GM12892 (cell line): ENCODE results near the gene EXD3.
A peak's percentile ranks its signal among the peaks of the same experiment; 100 is the strongest.

ENCODE experiments used
- DNase-seq: peaks from one replicate; pipeline ENCODE4 v3.0.0; 2011; ENCODE audit not compliant: insufficient read length
- FAIRE-seq: peaks from 2 replicates; lab custom pipeline; 2011; peaks lifted over from hg19 to GRCh38; lab: Jason Lieb, UNC
- POLR2A ChIP-seq: IDR thresholded peaks from 2 replicates; pipeline ENCODE4 v1.6.1; 2011; ENCODE audit warnings: low read depth, low read length, control low read depth
- POLR2AphosphoS5 ChIP-seq: IDR thresholded peaks from 2 replicates; pipeline ENCODE4 v1.6.1; 2011; ENCODE audit warnings: low read depth, low read length, control low read depth
- TAF1 ChIP-seq: IDR thresholded peaks from 2 replicates; pipeline ENCODE4 v1.6.1; 2011; ENCODE audit warnings: low read depth, mild to moderate bottlenecking, control low read depth, low read length, borderline replicate concordance

EXD3 gene

DNA sequence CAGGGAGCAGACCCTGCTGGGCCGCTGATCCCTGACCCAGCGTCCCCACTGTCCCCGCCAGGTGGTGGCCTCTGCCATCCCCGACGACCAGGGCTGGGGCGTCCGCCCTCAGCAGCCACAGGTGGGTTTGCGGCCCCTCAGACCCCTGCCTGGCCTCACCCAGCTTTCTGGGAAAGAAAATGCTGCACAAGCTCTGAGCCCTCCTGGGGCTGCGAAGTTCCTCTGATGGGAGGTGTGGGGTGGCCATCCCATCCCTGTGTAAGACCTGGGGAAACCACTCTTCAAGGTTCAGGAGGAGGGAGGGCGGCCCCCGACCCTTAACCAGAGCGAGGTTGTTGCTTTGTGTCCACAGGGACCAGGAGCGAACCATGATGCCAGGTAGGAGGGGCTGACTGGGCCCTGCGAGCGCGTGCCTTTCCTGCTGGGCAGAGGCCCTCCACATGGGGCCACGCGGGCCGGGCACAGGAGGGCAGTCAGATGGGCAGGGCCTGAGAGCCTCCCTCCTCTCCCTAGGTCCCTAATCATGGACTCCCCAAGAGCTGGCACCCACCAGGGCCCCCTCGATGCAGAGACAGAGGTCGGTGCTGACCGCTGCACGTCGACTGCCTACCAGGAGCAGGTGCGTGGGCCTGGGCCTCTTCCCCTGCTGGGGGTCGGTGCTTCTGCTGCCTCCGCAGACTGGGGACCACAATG is 7.9 kb upstream of the EXD3 start:
- no peak for FAIRE-seq
- no peak for TF ChIP-seq POLR2AphosphoS5
- no peak for TF ChIP-seq POLR2A
- TF ChIP-seq TAF1: no peak
- DNase-seq: peak; percentile 14

DNA sequence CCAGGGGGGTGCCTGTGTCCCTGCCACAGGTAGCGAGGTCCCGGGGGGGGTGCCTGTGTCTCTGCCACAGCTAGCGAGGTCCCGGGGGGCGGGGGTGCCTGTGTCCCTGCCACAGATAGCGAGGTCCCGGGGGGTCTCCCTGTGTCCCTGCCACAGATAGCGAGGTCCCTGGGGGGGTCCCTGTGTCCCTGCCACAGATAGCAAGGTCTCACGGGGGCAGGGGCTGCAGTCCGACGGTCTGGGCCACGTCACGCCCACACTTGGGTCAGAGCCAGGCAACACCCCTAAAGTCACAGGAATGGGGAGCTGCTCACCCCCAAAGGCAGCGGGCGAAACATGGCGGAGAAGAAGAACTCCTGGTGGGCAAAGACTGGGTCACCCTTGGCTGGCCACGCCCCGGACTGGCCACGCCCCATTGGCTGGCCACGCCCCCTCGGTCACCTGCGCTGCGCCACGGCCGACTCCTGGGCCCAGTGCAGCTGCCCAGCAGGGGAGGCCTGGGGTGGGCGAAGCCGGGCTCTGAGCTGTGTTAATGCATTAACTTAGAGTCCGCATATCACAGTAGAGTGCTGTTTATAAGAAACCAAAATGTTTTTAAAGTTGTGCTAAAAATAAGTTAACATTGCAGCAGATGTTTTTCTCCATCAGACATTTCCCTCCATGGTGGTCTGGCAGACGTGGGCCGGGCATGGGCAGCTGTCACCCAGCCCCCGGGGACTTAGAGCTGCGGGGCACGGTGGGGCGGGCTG is 7.2 kb upstream of the EXD3 start:
- DNase-seq (peak; percentile 74), FAIRE-seq (peak; percentile 56)
- TF ChIP-seq POLR2AphosphoS5 (no peak), TAF1 (no peak)

DNA sequence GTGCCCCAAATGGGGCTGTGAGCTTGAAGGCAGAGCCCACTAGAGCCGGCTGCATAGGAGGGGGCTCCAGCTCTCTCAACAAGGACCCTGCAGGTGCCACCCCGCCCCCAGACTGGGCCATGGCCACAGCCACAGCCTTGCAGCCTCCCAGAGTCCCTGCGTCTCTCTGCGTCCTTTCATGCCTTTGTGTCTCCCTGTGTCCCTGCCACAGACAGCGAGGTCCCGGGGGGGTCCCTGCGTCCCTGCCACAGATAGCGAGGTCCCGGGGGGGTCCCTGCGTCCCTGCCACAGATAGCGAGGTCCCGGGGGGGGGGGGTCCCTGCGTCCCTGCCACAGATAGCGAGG is 6.6 kb upstream of the EXD3 start:
- TF ChIP-seq TAF1 (no peak), POLR2A (no peak), POLR2AphosphoS5 (no peak)
- FAIRE-seq (no peak), DNase-seq (no peak)

DNA sequence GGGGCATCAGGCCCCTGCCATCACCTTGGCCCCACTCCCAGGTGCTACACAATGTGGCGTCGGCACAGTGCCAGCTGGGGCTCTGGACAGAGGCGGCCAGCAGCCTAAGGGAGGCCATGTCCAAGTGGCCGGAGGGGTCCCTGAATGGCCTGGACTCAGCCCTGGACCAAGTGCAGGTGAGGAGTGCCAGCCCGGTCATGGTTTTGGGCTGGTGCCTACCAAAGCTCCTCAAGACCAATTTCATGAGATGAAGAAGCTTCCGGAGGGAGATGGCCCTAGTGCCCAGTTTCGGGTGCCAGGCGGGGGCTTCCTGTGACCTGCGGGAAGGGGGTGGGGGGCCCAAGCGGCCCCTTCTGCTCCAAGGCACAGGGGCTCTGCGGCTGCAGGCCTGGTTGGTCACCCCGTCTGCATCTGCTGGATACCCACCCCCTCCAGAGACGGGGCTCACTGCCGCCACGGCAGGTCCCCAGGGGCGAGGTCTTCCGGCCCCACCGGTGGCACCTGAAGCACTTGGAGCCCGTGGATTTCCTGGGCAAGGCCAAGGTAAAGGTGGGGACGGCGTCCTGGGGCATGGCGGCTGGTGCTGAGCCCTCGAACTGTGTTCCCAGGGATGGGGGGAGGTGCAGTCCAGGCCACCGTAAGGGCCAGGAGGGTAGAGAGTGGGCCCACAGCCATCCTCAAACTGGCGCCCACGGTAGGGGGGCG is 6.0 kb upstream of the EXD3 start:
- FAIRE-seq: no peak
- no peak for TF ChIP-seq POLR2A
- TF ChIP-seq POLR2AphosphoS5: no peak
- no peak for TF ChIP-seq TAF1
- no peak for DNase-seq

DNA sequence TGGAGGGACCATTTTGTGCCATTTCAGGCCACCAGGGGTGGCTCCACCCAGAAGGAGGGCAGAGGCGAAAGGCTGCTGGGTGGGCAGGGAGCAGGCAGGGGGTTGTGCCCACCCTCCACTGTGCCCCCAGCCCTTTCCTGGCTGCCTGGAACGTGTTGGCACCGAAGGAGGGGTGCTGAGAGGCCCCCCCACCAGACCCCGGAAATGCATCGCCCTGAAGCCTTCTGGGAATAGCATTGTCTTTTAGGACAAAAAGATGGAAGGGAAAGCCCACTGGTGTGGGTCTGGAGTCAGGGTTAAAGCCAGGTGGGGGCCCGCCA is 5.3 kb upstream of the EXD3 start:
- FAIRE-seq: no peak

DNA sequence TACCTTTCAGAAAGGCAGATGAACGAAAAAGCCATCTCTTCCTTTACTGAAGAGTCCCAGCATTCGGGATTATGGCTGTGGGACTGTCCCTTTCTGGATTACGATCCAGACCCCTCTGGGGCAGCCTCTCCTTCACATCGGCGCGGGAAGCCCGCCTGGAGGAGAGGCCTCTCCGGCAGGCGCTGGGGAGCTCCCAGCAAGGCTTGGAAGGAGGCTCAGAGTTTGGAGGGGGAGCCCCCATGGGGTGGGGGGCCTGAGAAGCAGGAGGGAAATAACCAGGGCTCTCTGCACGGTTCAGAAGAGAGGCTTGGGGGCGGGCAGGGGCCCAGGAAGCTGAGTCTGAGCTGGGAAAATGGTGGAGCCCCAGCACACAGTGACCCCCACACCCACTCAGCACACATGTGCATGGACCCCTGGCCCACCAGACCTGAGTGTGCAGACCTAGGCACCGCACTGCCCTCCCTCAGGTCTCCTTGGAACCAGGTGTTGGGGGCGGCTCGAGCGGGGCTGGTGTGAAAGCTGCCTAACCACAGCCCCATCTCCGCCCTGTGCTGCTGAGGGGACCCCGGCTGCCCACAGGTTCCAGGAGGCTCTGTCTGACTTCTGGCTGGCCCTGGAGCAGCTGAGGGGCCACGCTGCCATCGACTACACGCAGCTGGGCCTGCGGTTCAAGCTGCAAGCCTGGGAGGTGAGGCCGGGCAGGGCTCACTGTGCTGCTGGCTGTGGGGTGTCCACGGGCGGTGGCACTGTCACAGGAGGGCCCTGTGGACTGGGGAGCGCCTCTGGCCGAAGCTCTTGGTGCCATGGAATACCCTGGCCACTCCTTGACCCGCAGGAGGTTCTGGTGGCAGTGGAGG is 4.7 kb upstream of the EXD3 start:
- no peak for FAIRE-seq
- DNase-seq: no peak
- no peak for TF ChIP-seq TAF1
- TF ChIP-seq POLR2AphosphoS5: no peak
- TF ChIP-seq POLR2A: no peak

More for the DNA sequence above, 5.3 kb upstream of the EXD3 start:
- TF ChIP-seq TAF1: no peak
- no peak for TF ChIP-seq POLR2AphosphoS5
- DNase-seq: no peak

DNA sequence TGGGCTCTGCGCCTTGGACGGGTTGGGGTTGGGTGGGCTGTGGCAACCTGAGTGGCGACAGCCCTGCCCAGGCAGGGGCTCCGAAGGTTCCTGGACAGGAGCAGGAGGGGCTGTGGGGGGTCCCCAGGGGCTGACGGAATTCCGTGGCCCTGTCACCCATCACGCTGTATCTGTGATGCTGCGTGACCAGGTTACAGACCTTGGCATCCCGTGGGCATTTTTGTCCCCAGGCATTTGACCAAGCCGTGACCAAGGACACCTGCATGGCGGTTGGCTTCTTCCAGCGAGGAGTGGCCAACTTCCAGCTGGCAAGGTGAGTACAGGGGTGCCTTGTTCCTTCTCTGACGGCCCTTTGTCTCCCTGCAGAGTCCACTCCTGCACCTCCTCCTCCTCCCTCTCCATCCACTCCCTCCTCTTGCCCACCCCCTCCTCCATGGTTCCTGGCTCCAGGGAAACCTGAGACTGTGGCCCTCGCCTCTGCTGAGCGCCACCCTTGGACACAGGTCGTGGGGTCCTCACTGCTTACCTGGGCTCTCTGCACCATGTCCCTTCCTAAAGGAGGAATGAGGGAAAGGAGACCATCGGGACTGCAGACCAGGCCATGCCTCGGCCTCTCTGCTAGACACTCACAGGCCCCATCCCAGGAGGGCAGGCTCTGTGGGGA is 3.2 kb upstream of the EXD3 start:
- DNase-seq: no peak
- FAIRE-seq: no peak
- no peak for TF ChIP-seq POLR2A
- no peak for TF ChIP-seq POLR2AphosphoS5

DNA sequence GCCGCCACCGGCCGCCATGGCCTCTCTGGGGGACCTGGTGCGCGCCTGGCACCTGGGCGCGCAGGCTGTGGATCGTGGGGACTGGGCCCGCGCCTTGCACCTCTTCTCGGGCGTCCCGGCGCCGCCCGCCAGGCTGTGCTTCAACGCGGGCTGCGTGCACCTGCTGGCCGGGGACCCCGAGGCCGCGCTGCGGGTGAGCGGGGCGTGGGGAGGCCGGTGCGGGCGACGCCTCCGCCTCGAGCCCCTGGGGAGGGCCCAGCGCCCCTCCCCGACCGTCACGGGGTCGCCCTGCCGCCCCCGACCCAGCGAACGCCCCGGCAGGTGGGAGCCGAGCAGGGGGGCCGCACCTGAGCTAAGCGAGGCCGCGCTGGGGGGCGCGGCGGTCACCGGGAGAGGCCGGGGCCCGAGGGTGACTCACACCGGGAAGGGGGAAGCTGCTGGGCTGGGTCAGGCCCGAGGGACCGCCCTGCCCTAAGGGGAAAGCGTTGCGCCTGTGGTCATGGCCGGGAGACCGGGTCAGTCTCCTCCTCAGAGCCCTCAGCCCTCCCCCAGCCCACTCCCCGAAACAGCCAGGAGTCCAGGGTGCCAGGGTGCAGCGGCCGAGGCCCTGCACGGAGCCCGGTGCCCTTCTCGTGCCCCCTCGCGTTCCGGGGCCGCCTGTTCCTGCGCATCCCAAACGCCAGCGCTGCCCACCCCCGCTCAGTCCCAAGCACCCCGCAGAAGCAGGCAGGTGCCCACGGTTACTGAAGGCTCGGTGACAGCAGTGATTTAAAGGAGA is 741 bp upstream of the EXD3 start:
- DNase-seq: peak; percentile 16
- no peak for TF ChIP-seq TAF1
- no peak for TF ChIP-seq POLR2A
- no peak for TF ChIP-seq POLR2AphosphoS5
- FAIRE-seq: no peak

DNA sequence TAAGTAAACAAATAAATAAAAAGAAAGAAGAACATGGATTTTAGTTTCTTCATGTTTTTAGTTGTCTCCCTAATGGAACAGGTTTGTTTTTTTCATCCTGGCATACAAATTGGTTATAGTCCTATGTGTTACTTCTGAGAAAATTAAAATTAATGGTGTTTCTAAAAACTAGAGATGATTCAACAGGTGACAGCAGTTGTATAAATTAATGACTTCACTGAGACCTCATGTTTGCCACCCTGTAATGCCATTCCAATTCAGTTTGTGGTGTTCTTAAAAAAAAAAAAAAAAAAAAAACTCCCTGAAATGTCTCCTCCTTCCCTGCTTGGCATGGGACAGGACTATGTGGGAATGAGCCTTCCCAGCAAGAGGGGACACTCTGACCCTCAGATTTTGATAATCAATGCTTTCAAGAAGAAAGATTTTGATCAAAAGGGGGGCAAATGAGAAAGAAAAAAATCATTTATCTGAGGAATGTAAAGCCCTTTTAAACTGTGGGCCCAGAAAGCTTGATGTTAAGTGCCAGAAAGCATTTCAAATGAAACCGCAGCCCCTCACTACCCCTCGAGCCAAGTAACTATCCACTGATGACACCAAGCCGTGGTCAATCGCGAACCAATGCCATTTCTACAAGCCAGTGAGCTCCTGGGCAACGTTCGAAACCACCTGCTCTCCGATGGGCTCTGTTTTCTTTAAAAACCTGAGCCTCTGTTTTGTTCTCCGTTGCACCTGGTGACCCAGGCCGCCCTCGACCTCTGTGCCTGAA is 941 bp downstream of the EXD3 start:
- FAIRE-seq (peak; percentile 44), DNase-seq (no peak)
- no peak for TF ChIP-seq POLR2A
- no peak for TF ChIP-seq POLR2AphosphoS5
- TF ChIP-seq TAF1: no peak
